DLD1 (cell line): ENCODE measurements around the gene GRIA4.
"Not testable (repeated sequence)": the region's sequence is repeated elsewhere in the genome, so short reads cannot be mapped to it uniquely, and the experiment has no call there.

Source experiments
- in situ Hi-C: cut with HindIII; loops from 2 replicates; pipeline ENCODE4 v1.10.0; 2017; ENCODE audit warnings: low sequenced_read_pairs

The GRIA4 gene

DNA sequence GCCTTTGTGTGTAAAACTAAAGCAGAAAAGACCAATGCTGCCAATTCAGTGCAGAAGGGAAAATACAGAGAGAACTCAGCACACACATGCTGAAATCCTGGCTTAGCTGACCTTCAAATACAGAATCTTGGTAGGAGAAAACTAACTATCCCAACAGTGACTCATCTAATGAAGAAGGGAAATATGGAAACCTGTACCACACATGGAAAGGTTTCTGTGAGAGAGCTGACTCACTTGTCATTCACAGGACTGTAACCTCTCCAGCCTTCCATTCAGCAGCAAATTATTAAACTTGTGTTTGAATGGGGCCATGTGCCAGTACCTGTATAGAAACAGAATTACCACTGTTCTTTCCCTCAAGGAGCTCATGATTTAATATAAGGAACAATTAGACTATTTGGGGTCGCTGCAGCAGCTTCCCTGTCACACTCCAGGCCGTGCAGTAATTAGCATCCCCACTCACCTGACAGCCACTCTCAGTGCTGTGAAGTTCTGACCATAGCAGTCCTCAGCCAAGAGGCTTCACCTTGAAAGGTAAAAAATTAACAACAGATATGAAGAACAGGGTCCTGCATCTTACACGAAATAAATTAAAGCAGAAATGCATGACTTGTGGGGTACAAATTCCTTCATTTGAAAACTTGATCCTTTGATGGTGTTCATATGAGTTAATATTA, 358.3 kb downstream of the GRIA4 start:
- in situ Hi-C loops: no loop called here

DNA sequence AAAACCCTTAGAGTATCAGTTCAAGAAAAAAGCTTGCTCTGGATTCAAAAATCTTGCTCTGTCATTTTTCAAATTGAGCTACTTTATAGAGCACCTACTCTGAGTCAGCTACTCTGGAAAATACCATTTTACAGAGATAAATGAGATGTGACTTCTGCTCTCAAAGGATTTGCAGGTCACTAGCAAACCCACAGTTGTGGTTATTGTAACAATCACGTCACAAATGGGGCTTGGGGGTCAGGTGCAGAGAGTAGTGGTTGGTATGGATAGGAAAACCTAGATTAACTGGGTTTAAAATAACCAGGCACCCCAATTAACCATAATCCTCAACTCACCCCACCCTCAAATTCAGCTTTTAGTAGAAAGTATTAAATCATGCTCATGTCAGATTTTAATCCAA, 359.9 kb downstream of the GRIA4 start:
- in situ Hi-C loops: no loop called here

DNA sequence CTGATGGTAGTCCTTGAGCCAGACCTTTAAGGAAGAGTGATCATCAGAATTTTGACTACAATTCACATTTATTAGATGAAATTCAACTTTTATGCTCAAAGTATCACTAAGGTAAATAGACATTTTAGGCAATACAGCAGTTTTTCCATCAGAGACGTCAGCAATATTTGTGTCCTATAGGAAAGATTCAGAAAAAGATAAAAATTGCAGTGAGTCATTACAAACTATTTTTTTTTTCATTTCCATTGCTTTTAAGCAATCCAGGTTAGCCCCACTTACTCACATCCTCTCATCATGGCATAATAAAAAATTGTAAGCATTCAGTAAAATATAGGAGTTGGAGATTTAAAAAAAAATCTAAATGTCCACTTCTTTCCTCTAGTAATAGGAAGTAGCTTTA, 365.3 kb downstream of the GRIA4 start:
- in situ Hi-C loops: no loop called here

DNA sequence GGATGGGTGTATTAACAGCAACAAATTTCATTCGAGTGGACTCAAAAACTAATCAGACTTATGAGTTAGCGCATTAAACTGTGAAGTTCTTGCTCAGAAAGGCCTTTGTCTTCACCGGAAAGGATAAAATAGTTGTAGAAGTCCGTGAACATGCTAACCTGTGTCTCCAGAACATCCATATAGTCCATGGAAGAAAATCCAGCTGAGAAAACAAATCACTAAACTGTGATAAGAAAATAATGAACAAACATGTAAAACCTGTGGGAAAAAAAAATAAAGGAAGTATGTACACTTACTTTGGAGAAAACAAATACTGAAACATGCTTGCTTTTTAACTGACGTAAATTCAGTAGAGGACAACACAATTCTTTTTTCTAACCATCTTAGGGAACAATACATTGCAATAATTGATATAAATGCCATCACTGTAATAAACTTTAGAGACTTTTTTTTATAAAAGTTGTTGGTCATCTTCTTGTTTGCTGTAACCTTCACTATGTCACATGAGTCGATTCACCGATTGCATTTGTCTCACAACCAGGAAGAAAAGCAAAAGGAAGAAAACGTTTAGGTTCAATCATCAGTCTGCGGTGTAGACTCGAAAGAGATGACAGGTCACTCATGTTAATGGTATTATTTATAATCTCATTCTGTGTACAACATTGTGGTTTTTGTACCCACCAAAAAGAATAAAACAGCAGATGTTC, 370.3 kb downstream of the GRIA4 start:
- in situ Hi-C loops: no loop called here

DNA sequence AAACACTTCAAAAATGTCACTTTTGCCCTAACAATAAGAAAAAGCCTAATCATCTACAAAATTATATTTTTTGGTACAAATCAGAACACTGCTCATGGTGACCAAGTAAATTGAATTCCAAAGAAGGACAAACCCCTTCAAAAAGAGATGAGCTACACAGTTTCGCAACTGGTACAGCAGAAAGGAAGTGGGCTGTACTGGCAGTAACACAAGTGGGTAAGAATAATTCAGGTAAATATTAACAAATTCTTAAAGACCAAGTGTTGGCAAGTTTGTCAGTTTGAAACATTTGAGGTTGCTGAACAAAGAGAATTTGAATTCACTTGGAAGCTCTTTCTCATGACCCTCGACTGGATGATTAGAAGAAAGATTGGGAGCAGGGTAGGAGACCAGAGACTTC, 376.7 kb downstream of the GRIA4 start:
- in situ Hi-C loops: no loop called here

DNA sequence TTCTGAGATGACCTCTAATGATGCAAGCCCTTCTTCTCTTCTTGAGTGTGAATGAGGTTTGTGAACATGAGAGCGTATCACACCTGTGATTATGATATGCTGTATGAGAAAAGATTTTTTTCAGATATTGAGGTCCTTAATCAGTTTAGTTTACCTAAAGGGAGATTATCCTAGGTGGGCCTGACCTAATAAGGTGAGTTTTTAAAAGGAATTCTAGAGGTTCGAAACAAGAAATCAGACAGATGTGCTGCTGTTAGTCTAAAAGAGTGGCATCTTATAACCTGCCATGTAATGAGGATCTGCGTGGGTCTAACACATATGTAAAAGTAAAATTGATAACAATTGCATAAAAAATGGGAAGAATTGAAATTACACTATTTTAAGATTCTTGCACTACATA, 378.3 kb downstream of the GRIA4 start:
- in situ Hi-C loops: no loop called here

DNA sequence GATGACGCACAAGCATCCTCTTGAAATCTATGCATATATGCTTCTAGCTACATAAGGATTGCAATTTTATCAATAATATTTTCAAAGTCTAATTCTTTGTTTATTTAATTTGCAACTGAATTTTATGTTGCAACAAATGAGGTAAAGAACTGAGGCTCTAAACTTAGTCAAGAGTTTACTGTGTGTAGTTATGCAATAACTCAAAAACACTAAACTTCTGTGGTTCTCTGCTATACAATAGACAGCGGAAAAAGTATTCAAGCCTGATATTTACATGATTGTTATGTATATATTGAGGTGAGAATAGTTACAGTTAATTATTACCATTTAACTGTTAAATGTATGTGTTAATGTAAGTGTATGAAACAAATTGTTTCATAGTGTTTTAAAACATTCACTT, 379.3 kb downstream of the GRIA4 start:
- in situ Hi-C loops: no loop called here

DNA sequence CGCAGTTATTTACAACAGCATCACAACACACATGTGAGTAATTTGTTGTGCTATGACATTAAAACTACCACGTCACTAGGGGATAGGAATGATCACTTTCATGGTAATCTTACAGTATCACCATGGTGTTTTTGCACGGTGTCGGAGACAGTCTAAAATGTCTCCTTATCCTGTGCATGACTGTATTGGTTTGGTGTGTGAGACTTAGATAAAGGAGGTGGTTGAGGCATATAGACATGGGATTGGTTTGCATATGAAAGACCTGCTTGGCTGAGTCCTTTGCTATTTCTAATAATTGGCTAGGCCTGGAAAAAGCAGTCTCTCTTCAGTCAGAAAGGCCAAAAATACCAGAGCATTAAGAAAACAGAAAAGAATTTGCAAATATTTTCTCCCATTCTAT, 382.0 kb downstream of the GRIA4 start:
- in situ Hi-C loops: no loop called here

DNA sequence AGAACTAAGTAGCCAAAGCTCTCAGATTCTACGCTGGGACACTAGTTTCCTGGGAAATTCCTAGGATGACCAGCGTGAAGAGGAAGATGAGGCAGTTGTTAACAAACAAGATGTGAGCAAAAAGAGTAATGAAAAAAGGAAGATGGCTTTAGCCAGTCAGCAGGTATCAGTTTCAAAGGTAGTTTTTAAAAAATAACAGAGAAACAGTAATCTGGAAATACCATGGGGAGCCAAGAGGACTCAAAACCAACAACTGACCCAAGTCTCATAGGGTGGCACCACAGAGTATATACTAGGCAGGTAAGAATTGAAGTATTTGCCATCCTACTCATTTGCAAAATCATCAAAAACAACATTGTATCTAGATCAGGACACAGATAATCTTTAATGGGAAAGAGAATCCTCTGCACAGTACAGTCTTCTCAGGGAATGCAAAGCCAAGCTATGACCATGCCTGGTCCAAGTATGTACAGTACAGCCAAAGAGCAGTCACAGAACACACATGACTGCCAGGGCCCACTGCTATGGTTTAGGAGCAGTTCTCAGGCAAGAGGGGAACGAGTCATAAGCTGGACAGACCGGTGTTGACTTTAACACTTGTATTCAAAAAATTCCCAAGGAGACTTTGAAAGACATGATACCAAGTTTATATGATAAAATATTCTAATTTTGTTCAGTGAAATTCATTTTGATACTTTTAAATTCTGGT, 391.6 kb downstream of the GRIA4 start:
- in situ Hi-C loops: no loop called here

DNA sequence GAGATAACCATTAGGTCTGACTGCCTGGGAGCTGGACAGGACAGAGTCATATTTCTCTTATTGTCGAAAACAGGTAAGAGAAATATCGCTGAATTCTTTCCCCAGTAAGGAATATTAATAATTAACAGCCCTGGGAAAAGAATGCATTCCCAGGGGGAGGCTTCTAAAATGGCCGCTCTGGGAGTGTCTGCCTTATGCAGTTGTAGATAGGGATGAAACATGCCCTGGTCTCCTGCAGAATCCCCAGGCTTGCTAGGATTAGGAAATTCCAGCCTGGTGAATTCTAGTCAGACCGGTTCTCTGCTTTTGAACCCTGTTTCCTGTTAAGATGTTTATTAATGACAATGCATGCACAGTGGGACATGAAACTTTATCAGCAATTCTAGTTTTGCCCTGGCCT, 393.2 kb downstream of the GRIA4 start:
- in situ Hi-C loops: not testable (repeated sequence)

DNA sequence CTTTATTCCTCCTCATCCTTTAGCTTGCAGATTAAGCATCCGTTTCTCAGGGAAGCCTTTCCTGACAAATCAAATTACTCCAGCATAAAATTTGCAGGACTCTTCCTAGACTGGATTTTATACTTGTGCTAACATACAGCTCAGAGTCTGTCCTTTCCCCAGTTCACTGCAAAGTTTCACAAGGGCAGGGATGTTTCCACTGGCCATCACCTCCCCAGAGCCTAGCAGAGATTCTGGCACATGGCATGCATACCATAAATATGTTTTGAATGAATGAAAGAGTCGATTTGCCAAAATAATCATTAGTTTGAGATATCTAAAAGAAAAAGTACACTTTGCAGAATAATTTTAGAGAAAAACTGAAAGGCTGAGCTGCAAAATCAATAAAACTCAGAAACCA, 401.6 kb downstream of the GRIA4 start:
- in situ Hi-C loops: no loop called here

DNA sequence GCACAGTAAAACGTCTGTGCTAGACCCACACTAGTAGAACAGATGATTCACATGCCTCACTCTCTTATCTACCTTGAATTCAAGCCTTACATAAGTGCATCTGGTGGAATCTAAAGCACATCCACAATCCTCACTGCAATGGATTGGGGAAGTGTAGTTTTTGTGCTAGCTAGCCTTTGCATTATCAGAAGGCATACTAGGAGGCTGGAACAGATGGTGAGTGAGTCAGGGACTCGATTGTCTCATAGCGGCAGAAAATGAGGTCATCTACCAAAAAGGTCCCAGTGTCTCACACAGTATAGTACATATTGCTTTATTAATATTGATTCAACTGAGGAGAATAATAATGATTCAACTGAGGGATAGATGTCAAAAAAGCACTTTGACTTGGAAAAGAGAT, 402.9 kb downstream of the GRIA4 start:
- in situ Hi-C loops: no loop called here

DNA sequence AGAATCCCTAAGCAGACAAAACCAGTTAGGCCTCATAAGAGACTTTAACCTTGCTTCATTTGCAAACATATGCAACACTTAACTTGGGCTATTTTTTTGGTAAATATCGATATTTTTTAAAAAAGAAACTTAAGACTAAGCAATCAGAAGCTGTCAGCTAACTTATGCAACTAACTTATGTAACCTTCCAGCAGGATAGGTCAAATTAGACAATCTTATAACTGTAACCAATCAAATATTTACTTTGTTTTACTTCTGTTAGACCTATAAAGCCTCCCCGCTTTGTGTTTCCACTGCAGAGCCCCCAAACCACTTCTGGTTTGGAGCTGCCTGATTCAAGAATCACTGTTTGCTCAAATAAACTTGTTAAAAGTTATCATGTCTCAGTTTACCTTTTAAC, 404.2 kb downstream of the GRIA4 start:
- in situ Hi-C loops: no loop called here

DNA sequence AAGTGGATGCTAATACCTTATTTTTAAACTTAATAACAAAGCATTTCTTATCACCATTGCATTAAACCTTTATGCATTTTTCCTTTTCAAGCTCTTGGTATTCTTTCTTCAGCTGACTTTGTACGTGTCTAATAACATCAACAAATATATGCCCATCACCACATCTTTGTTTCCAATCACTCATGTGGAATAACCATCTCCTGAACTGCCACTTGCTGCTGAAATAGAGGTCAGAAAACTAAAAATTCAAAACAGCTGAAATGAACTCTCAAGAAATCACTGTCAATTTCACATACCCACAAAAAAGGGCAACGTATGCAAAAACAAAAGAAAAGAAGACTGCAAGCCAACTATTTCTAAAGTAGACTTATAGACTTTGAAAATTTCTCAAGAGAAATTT, 404.7 kb downstream of the GRIA4 start:
- in situ Hi-C loops: no loop called here

DNA sequence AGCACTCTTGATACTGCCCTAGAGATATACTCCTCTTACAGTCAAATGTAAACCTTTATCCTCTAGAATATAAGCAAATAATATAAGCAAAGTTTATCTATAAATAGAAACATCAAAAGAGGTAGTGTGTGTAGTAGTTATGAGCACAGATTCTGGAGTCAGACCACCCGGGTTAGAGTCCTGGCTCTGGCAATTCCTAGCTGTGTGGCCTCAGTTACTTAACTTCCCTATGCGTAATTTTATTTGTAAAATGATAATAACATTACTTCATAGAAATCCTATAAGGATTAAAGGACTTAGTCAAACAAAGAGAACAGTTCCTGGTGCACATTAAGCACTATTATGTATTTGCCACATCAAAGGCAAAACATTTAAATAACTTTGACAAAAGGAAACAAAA, 405.2 kb downstream of the GRIA4 start:
- in situ Hi-C loops: no loop called here

DNA sequence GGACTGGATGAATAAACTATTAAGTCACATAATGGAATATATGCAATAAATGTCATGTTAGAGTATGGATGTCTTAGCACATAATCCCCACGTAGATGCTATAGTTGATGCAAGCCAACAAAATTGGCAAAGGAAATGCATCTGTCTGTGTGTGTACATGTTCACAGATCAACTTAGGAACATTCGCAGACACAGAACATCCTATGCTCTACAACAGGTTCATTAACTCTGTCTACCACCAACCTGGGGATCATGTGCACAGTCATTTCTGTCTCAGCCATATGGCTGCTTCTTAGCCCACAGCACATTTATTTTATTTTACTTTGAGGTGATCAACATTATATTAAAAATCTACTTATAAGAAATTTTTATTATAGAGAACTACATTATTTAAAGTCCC, 407.2 kb downstream of the GRIA4 start:
- in situ Hi-C loops: no loop called here

DNA sequence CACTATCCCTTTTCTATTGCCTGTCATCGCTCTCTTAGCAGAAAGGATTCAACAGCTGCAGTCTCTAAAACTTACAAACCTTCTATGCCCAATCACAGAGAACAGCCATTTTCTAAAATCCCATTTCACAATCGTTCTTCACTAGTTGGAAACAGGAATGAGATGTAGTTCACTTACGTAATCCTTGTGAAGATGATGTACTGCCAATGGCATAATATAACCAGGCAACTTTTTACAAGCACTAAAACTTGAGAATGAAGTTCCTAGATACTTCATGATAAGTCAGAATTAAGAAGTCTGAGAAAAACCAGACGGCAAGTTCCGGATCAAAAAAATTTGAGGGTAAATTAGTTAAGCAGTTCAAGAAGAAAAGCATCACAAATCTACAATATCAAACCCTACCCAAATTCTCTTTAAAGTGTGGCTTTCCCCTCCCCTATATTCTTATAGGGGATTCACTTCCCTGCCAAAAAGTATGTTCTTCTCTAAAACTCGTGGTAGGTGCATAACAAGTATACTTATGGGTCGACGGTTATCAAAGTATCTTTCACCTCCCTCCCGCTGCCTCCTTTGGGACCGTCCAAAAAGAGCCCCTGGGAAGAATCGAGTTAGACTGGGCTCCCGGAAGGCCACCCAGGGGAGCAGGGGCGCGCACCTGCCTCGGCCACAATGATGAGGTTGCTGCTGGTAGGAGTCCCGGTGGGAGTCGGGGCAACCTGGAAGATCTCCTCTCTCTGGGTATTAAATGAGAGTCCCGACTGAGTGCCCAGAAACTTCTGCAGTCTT, 411.5 kb downstream of the GRIA4 start:
- in situ Hi-C loops: no loop called here

DNA sequence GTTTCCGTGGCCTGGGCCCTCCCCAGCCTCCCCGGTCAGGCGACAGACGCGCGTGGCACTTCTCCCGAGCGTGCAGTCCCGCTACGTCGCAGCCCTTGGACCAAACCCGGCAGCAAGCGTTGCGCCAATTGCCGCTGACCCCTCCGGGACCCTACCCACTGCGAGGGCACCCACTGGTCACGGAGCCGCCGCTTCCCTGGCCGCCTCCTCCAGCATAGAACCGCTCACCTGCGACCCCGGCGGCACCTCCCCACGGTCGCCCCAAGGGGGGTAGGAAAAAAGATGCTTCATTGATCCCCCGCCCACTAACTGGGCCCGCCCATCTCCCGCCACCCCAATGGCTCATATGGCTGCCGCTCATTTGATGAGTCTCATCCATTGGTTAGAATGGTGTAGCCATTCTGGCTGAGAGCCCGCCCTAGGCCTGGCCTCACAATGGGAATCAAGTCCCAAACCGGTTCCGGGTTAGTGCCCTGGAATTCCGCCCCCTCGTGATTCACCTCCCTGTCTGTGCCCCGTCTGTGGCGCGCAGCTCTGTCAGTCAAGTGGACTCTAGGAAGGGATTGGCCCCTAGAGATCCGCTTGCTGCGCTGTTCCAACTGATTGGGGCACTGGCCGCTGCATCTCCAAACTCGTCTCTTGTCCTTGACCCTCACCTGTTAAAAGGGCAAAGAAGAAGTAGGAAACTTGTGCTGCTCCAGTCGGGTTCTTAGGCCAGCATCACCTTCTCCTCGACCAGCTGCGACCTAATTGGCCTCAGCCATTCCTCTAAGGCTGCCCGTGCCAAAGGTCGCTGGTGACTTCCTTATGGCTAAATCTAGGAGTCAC, 412.3 kb downstream of the GRIA4 start, which contains the start of gene MSANTD4:
Gene MSANTD4 (minus strand): TSS at position 274 of the 828 bp plus-strand sequence. CDS start 11,323 bp downstream, outside the sequence.
- in situ Hi-C loops: no loop called here

DNA sequence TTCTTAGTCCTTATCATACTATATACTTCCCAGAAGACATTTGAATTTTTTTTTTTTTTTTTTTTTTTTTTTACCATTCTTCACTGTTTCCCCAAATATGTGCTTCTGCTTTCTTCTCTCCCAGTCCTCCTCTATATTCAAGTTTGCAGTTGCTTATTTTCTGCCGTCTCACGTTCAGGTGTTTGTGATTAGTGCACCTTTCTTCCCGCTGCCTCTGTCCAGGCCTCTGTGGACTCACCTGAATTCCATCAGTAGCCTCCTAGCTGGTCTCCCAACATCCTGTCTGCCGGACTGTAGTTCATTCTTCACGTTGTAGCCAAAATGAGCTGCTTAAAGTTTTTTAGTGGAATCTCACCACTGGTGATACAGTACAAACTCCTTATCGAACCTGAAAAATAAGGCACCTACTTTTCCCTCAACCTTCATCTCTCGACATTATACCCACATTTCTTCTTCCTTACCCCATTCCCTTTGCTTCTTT, 413.0 kb downstream of the GRIA4 start:
- in situ Hi-C loops: no loop called here

DNA sequence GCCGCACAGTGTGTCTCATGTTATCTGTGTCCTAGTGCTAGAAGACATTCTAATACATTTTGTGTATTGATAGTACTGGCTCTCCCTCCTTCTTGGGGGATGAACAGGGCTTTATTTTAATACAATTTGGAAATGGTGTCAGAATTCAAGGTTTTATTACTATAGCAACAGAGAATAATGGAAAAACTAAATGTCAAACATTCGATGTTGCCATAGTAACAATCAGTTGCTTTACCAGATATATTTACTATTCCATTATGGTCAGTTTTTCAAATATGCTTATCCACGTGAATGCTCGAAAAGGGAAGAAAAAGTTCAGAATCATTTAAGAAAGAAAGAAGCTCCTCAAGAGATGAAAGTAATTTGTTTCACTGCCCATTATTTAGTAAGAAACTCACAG, 420.7 kb downstream of the GRIA4 start:
- in situ Hi-C loops: no loop called here
